HCT116 (cell line): ENCODE results near the gene TASL. TPM values are rescaled to one million over a fixed set of nuclear protein-coding genes. Genes with fewer than 3 reads are reported as not detected.

ENCODE experiments used
- ATAC-seq: fragments of 200-7000 bp; cut with Tn5 transposase; 2 replicates; pipeline ENCODE4 v1.9.1; 2020; ENCODE audit warnings: mild to moderate bottlenecking, moderate library complexity
- BruUV-seq: library from RNA; stranded (reverse); fragments of 400-500 nt; replicated peaks from 2 replicates; lab custom pipeline; 2021; lab: Mats Ljungman, UMichigan
- CTCF ChIA-PET: fragments of 300-600 bp; sonication (Branson Sonifier 250); formaldehyde crosslinking; loops from one replicate; lab custom pipeline; 2021; ENCODE audit warnings: antibody characterized with exemption; lab: Charles Lee
- POLR2A ChIA-PET: fragments of 300-600, 350-600 bp; sonication (Branson Sonifier 250); formaldehyde crosslinking; loops from one replicate; lab custom pipeline; 2021; ENCODE audit warnings: antibody characterized with exemption; lab: Charles Lee
- RAD21 ChIA-PET, 2 experiments: fragments of 300-600 bp; sonication (Branson Sonifier 250); formaldehyde crosslinking; loops; one replicate each; lab custom pipeline; 2023; ENCODE audit warnings: low total read pairs in 2 of 2; ENCODE audit not compliant: uncharacterized antibody in 2 of 2, unreplicated experiment in 2 of 2, low non-redundant PET in 1 of 2; lab: Charles Lee
- DNase-seq: peaks from one replicate; pipeline ENCODE4 v3.0.0-alpha.2; 2010; ENCODE audit warnings: low read depth, low spot score
- H2AFZ ChIP-seq: fragments of 200-600 bp; shearing (Covaris generic), sonication (generic); 2 replicates; pipeline ENCODE4 v1.6.1; 2017; ENCODE audit warnings: low read depth, mixed run types, mixed read lengths, antibody characterized with exemption, low read length; ENCODE audit not compliant: poor library complexity, severe bottlenecking
- H3K27ac ChIP-seq: 2 replicates; pipeline ENCODE4 v1.5.1; 2012; ENCODE audit warnings: low read depth, low read length
- H3K27me3 ChIP-seq: fragments of 200-600 bp; sonication (generic); 2 replicates; pipeline ENCODE4 v1.6.1; 2016; ENCODE audit warnings: mixed run types, low read length, mixed read lengths; ENCODE audit not compliant: insufficient read depth
- H3K36me3 ChIP-seq, 2 experiments: fragments of 200-500 bp in 1 of 2; fragments of 200-600 bp in 1 of 2; sonication (Bioruptor generic) in 1 of 2; sonication (generic) in 1 of 2; 2 replicates each; pipeline versions ENCODE4 v1.5.1 to v1.6.1; 2014 to 2016; ENCODE audit warnings: low read length in 2 of 2, inconsistent platforms in 1 of 2, mixed read lengths in 1 of 2, mixed run types in 1 of 2; ENCODE audit not compliant: insufficient read depth in 2 of 2, control insufficient read depth in 1 of 2
- H3K4me1 ChIP-seq, 2 experiments: fragments of 200-600 bp in 1 of 2; sonication (generic) in 1 of 2; 2 replicates each; pipeline versions ENCODE4 v1.5.1 to v1.6.1; 2012 to 2017; ENCODE audit warnings: low read length in 2 of 2, inconsistent platforms in 1 of 2, mild to moderate bottlenecking in 1 of 2, mixed read lengths in 1 of 2, mixed run types in 1 of 2, moderate library complexity in 1 of 2; ENCODE audit not compliant: insufficient read depth in 2 of 2, control insufficient read depth in 1 of 2
- H3K4me2 ChIP-seq: fragments of 200-600 bp; sonication (generic); 2 replicates; pipeline ENCODE4 v1.6.1; 2017; ENCODE audit warnings: mixed run types, low read length, mixed read lengths
- H3K4me3 ChIP-seq, 2 experiments: fragments of 200-600 bp in 1 of 2; sonication (generic) in 1 of 2; replicated peaks in 1 of 2; 2 replicates each; pipeline ENCODE4 v1.5.1; 2011 to 2016; ENCODE audit warnings: low read length in 2 of 2, control low read depth in 1 of 2, low read depth in 1 of 2, mild to moderate bottlenecking in 1 of 2, mixed read lengths in 1 of 2, mixed run types in 1 of 2
- H3K79me2 ChIP-seq: fragments of 200-600 bp; sonication (generic); 2 replicates; pipeline ENCODE4 v1.6.1; 2017; ENCODE audit warnings: mild to moderate bottlenecking, mixed run types, low read length, moderate library complexity, mixed read lengths; ENCODE audit not compliant: insufficient read depth
- H3K9ac ChIP-seq: fragments of 200-600 bp; sonication (generic); 2 replicates; pipeline ENCODE4 v1.6.1; 2016; ENCODE audit warnings: low read length, mixed read lengths
- H3K9me2 ChIP-seq: fragments of 200-600 bp; sonication (generic), shearing (Covaris generic); 2 replicates; pipeline ENCODE4 v1.6.1; 2017; ENCODE audit warnings: mixed run types, mild to moderate bottlenecking, moderate library complexity; ENCODE audit not compliant: insufficient read depth
- H3K9me3 ChIP-seq, 2 experiments: fragments of 200-500 bp in 1 of 2; fragments of 200-600 bp in 1 of 2; sonication (Bioruptor generic) in 1 of 2; sonication (generic) in 1 of 2; 2 replicates each; pipeline ENCODE4 v1.6.1; 2014 to 2017; ENCODE audit warnings: low read length in 2 of 2, mixed read lengths in 2 of 2, inconsistent platforms in 1 of 2, low read depth in 1 of 2, mild to moderate bottlenecking in 1 of 2, mixed run types in 1 of 2, moderate library complexity in 1 of 2; ENCODE audit not compliant: control insufficient read depth in 1 of 2, insufficient read depth in 1 of 2
- H4K20me1 ChIP-seq: fragments of 200-600 bp; sonication (generic), shearing (Covaris generic); 2 replicates; pipeline ENCODE4 v1.6.1; 2017; ENCODE audit warnings: mixed run types, mild to moderate bottlenecking, moderate library complexity; ENCODE audit not compliant: insufficient read depth
- CBX3 ChIP-seq: IDR thresholded peaks from 2 replicates; pipeline ENCODE4 v1.6.1; 2012; ENCODE audit warnings: low read depth
- CEBPB ChIP-seq: IDR thresholded peaks from 2 replicates; pipeline ENCODE4 v1.6.1; 2012; ENCODE audit warnings: low read depth
- ELF1 ChIP-seq: IDR thresholded peaks from 2 replicates; pipeline ENCODE4 v1.6.1; 2012; ENCODE audit warnings: low read depth, borderline replicate concordance
- FOSL1 ChIP-seq: IDR thresholded peaks from 2 replicates; pipeline ENCODE4 v1.6.1; 2012; ENCODE audit warnings: low read depth
- JUND ChIP-seq: IDR thresholded peaks from 2 replicates; pipeline ENCODE4 v1.6.1; 2012
- REST ChIP-seq: IDR thresholded peaks from 2 replicates; pipeline ENCODE4 v1.6.1; 2012; ENCODE audit warnings: low read depth
- SIN3A ChIP-seq: IDR thresholded peaks from 2 replicates; pipeline ENCODE4 v1.6.1; 2012; ENCODE audit warnings: low read depth
- SP1 ChIP-seq: IDR thresholded peaks from 2 replicates; pipeline ENCODE4 v1.6.1; 2012; ENCODE audit warnings: low read depth
- TCF7L2 ChIP-seq: IDR thresholded peaks from 2 replicates; pipeline ENCODE4 v1.7.0; 2011; ENCODE audit warnings: borderline replicate concordance, inconsistent platforms; ENCODE audit not compliant: insufficient read depth, insufficient read length; ENCODE audit errors: extremely low read depth
- YY1 ChIP-seq: IDR thresholded peaks from 2 replicates; pipeline ENCODE4 v1.6.1; 2011; ENCODE audit warnings: low read length, low read depth, moderate library complexity, mild to moderate bottlenecking; ENCODE audit not compliant: insufficient replicate concordance; ENCODE audit errors: extremely low read depth
- ZBTB33 ChIP-seq: IDR thresholded peaks from 2 replicates; pipeline ENCODE4 v1.6.1; 2011; ENCODE audit warnings: mild to moderate bottlenecking, low read length, moderate library complexity; ENCODE audit not compliant: insufficient replicate concordance; ENCODE audit errors: extremely low read depth
- intact Hi-C: fragments of 100-400 bp; cut with micrococcal nuclease; formaldehyde crosslinking; loops from 2 replicates; pipeline ENCODE4 v1.10.0; 2022
- total RNA-seq: library from RNA; stranded (reverse); gene quantifications from one replicate; pipeline ENCODE4 v1.2.1, GENCODE V29; 2021; ENCODE audit not compliant: unreplicated experiment

Gene TASL
- total RNA-seq, 1 experiment from 2014 or later, result not detected

DNA sequence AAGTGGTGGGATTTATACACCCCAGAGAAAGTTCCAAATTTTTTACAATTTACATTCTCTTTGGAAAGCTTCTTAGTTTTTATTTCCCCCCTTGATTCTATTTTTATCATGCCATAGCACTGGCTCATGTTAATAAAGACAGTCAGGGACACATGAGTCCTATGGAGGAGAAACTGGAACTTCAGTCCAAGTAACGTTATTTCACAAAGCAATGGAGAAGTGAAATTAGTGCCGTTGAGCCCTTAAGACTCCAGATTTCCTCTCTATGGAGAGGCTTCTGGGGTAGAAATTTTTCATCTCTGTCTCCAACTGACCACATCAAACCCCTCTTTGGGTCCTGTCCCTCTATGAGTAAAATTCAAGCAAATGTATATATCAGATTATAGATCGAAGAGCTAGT lies 12.8 kb upstream of the TASL start:
- RAD21 ChIA-PET, result no interaction called here
- H3K27ac ChIP-seq, result no peak overlapping the region
- H3K9me2 ChIP-seq, result no peaks in the 10 kb centered on the region
- ATAC-seq (no peak), DNase-seq (no peak)
- no peaks in the 10 kb centered on the region for H3K36me3 ChIP-seq
- no peak overlapping the region for H3K4me2 ChIP-seq
- H3K9me3 ChIP-seq, result no peaks in the 10 kb centered on the region
- POLR2A ChIA-PET, result no interaction called here
- H3K79me2 ChIP-seq, result no peaks in the 10 kb centered on the region
- intact Hi-C loops, result no loop called here
- H2AFZ ChIP-seq, result no peak overlapping the region
- CTCF ChIA-PET, result no interaction called here
- no peaks in the 10 kb centered on the region for H3K27me3 ChIP-seq
- no peak for TF ChIP-seq ZBTB33
- no peaks in the 10 kb centered on the region for H3K4me1 ChIP-seq
- H4K20me1 ChIP-seq, result no peaks in the 10 kb centered on the region
- H3K4me3 ChIP-seq, result no peak overlapping the region
- BruUV-seq, result no TSS peak
- H3K9ac ChIP-seq, result no peak overlapping the region

GRCh38 chrX:30589146-30589888 lies 11.8 kb upstream of the TASL start:
- no peaks in the 10 kb centered on the region for H3K4me1 ChIP-seq
- no peak overlapping the region for H3K9ac ChIP-seq
- intact Hi-C loops, result no loop called here
- no peak overlapping the region for H3K4me3 ChIP-seq
- ChIA-PET CTCF (no interaction called here), POLR2A (no interaction called here), RAD21 (no interaction called here)
- no peaks in the 10 kb centered on the region for H4K20me1 ChIP-seq
- H3K4me2 ChIP-seq, result no peak overlapping the region
- DNase-seq, result no peak
- no peaks in the 10 kb centered on the region for H3K9me3 ChIP-seq
- BruUV-seq, result no TSS peak
- H3K27ac ChIP-seq, result no peak overlapping the region
- H2AFZ ChIP-seq, result no peak overlapping the region
- no peaks in the 10 kb centered on the region for H3K36me3 ChIP-seq
- H3K79me2 ChIP-seq, result no peaks in the 10 kb centered on the region
- ATAC-seq, result no peak
- no peaks in the 10 kb centered on the region for H3K27me3 ChIP-seq
- no peaks in the 10 kb centered on the region for H3K9me2 ChIP-seq
- no peak for TF ChIP-seq JUND
- TF ChIP-seq TCF7L2, result no peak
- no peak for TF ChIP-seq SP1
- no peak for TF ChIP-seq ZBTB33
- no peak for TF ChIP-seq SIN3A
- no peak for TF ChIP-seq CEBPB
- TF ChIP-seq CBX3, result no peak
- no peak for TF ChIP-seq FOSL1
- TF ChIP-seq ELF1, result no peak
- TF ChIP-seq REST, result no peak
- no peak for TF ChIP-seq YY1
